CD4-positive, alpha-beta T cell treated with Interleukin-17A for 1 hour (primary cell): ENCODE results near the gene NUMA1.

Experiments used
- DNase-seq: peaks from one replicate; pipeline ENCODE4 v3.0.0-alpha.2; 2020

NUMA1 gene

DNA sequence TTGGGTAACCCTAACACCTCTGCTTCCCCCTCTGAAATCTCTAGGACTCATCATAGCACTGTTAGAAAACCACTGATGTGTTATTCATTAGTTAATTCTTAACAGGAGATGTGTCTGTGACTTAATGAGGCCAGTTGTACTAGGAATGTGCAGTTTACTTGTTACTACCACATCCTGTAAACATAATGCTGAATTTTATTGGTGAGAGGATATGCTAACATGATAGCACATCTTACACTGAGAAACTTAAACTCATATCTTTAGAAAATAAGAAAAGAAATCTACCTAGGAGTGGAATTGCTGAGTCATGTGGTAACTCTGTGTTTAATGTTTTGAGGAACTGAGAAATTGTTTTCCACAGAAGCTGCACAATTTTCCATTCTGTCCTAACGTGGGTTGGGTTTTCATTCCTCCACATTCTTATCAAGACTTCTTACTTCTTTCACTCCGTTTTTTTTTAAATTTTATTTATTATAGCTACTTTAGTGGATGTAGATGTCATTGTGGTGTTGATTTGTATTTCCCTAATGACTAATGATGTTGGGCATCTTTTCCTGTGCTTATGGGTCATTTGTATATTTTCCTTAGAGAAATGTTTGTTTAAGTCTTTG lies 117.8 kb downstream of the NUMA1 start:
- DNase-seq: no peak

DNA sequence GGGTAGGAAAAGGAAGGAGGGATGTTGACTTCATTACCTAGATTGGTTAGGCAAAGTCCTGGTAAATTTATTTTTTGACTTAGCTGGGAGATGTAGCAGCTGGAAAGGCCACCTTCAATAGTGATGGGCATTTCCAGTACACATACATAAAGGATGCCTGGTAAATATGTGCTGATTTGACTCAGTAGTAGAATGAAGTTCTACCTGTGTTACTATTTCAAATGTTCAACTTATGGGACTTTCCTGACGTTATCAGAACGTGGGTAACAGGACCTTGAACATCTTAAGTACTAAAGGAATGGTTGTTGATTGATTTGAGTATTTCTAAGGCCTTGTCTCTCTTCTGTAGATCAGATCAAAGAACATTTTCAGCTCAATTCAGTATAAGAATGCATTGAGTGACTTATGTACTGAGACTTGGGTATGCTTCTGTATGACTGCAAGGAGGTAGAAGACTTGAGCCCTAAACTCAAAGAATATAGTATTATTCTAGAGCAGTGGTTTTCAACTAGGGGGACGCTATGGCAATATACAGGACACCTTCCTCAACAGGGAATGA lies 124.4 kb downstream of the NUMA1 start:
- DNase-seq: no peak
